Neutrophil (primary cell): ENCODE data around the gene PNPO.

Experiments used
- H3K27ac ChIP-seq: fragments of 200-600 bp; sonication (generic); 2 replicates; pipeline ENCODE4 v1.5.1; 2016; ENCODE audit warnings: mild to moderate bottlenecking, moderate library complexity
- H3K27me3 ChIP-seq: fragments of 200-600 bp; sonication (generic); 2 replicates; pipeline ENCODE4 v1.6.0; 2016; ENCODE audit warnings: mild to moderate bottlenecking
- H3K36me3 ChIP-seq: fragments of 200-600 bp; sonication (generic); 2 replicates; pipeline ENCODE4 v1.5.1; 2017
- H3K4me1 ChIP-seq, 2 experiments: fragments of 200-600 bp in 1 of 2; sonication (generic) in 1 of 2; 1 replicate in 1 of 2; 2 replicates in 1 of 2; pipeline versions ENCODE4 v1.5.1 to v1.6.1; 2013 to 2016; ENCODE audit warnings: low read depth in 1 of 2, low read length in 1 of 2, mild to moderate bottlenecking in 1 of 2, moderate library complexity in 1 of 2; ENCODE audit not compliant: control insufficient read depth in 1 of 2, insufficient read depth in 1 of 2
- H3K4me3 ChIP-seq, 2 experiments: fragments of 200-600 bp in 1 of 2; sonication (generic) in 1 of 2; 1 replicate in 1 of 2; 2 replicates in 1 of 2; pipeline ENCODE4 v1.5.1; 2013 to 2016; ENCODE audit warnings: low read depth in 1 of 2, low read length in 1 of 2, mild to moderate bottlenecking in 1 of 2, moderate library complexity in 1 of 2
- H3K9me3 ChIP-seq: fragments of 200-600 bp; sonication (generic); 2 replicates; pipeline ENCODE4 v1.5.1; 2016
- CTCF ChIP-seq: fragments of 200-600 bp; sonication (generic); IDR thresholded peaks from 2 replicates; pipeline ENCODE4 v1.5.1; 2016; ENCODE audit warnings: antibody characterized with exemption

PNPO gene

GRCh38 chr17:47946929-47947397 is 5.6 kb downstream of the PNPO start:
- peak; percentile 67 for TF ChIP-seq CTCF
- no peak overlapping the region for H3K27ac ChIP-seq

GRCh38 chr17:47948706-47949196 is 7.4 kb downstream of the PNPO start:
- no peaks in the 10 kb centered on the region for H3K27me3 ChIP-seq
- H3K9me3 ChIP-seq, result no peaks in the 10 kb centered on the region
- H3K36me3 ChIP-seq, result no peaks in the 10 kb centered on the region
- no peak for TF ChIP-seq CTCF
- peaks cover 10 to 11% of the 10 kb centered on the region in 2 experiments for H3K4me1 ChIP-seq
- H3K27ac ChIP-seq, result no peak overlapping the region
- peak overlapping the region in 1 of 2 experiments; percentile 37 for H3K4me3 ChIP-seq

More at GRCh38 chr17:47946929-47947397, 5.6 kb downstream of the PNPO start:
- no peak overlapping the region for H3K4me3 ChIP-seq
- peaks cover 13 to 14% of the 10 kb centered on the region in 2 experiments for H3K4me1 ChIP-seq
- no peaks in the 10 kb centered on the region for H3K9me3 ChIP-seq
- H3K27me3 ChIP-seq, result no peaks in the 10 kb centered on the region
- H3K36me3 ChIP-seq, result no peaks in the 10 kb centered on the region

- Histone ChIP-seq H3K36me3 (no peaks in the 10 kb centered on the region), H3K4me3 (peak overlapping the region; percentile 37 to 45), H3K27me3 (no peaks in the 10 kb centered on the region), H3K9me3 (no peaks in the 10 kb centered on the region), H3K4me1 (peaks cover 10 to 11% of the 10 kb centered on the region in 2 experiments), H3K27ac (peak overlapping the region; percentile 43)
- peak; percentile 80 for TF ChIP-seq CTCF
Observed at GRCh38 chr17:47949197-47949759, 7.9 kb downstream of the PNPO start.

- H3K27ac ChIP-seq, result no peak overlapping the region
Observed at GRCh38 chr17:47949946-47950345, 8.6 kb downstream of the PNPO start.

GRCh38 chr17:47950448-47950847 is 9.1 kb downstream of the PNPO start:
- TF ChIP-seq CTCF, result no peak
- H3K36me3 ChIP-seq, result no peaks in the 10 kb centered on the region
- no peaks in the 10 kb centered on the region for H3K9me3 ChIP-seq
- H3K27ac ChIP-seq, result no peak overlapping the region
- H3K4me1 ChIP-seq, result peaks cover 10 to 11% of the 10 kb centered on the region in 2 experiments
- H3K27me3 ChIP-seq, result no peaks in the 10 kb centered on the region
- no peak overlapping the region for H3K4me3 ChIP-seq

More at GRCh38 chr17:47949946-47950345, 8.6 kb downstream of the PNPO start:
- H3K36me3 ChIP-seq, result no peaks in the 10 kb centered on the region
- H3K9me3 ChIP-seq, result no peaks in the 10 kb centered on the region
- no peaks in the 10 kb centered on the region for H3K27me3 ChIP-seq
- H3K4me1 ChIP-seq, result peaks cover 10 to 11% of the 10 kb centered on the region in 2 experiments
- H3K4me3 ChIP-seq, result no peak overlapping the region
- TF ChIP-seq CTCF, result no peak
